ACC112 (cell line): Measurements from ENCODE around the gene ARMH1.
"Not testable (repeated sequence)": the region's sequence is repeated elsewhere in the genome, so short reads cannot be mapped to it uniquely, and the experiment has no call there.

Experiments
- H2AFZ ChIP-seq: fragments of 200-600 bp; sonication (generic); one replicate; pipeline ENCODE4 v1.6.0; 2017; ENCODE audit warnings: antibody characterized with exemption, low read length; ENCODE audit not compliant: unreplicated experiment
- H3K27ac ChIP-seq: fragments of 200-600 bp; sonication (generic); 2 replicates; pipeline ENCODE4 v1.5.1; 2014; ENCODE audit warnings: low read depth, mild to moderate bottlenecking, antibody characterized with exemption, low read length, moderate library complexity
- H3K27me3 ChIP-seq: fragments of 200-600 bp; sonication (generic); 2 replicates; pipeline ENCODE4 v1.6.1; 2014; ENCODE audit warnings: mild to moderate bottlenecking, antibody characterized with exemption, low read length, moderate library complexity, mixed read lengths; ENCODE audit not compliant: insufficient read depth
- H3K36me3 ChIP-seq: fragments of 200-600 bp; sonication (generic); 2 replicates; pipeline ENCODE4 v1.6.1; 2016; ENCODE audit warnings: mild to moderate bottlenecking, antibody characterized with exemption, low read length, moderate library complexity, mixed read lengths; ENCODE audit not compliant: insufficient read depth
- H3K4me1 ChIP-seq: fragments of 200-600 bp; sonication (generic); one replicate; pipeline ENCODE4 v1.6.1; 2016; ENCODE audit warnings: low read length, mixed read lengths; ENCODE audit not compliant: insufficient read depth, unreplicated experiment, control insufficient read depth
- H3K4me3 ChIP-seq: fragments of 200-600 bp; sonication (generic); 2 replicates; pipeline ENCODE4 v1.5.1; 2014; ENCODE audit warnings: mild to moderate bottlenecking, low read depth, low read length
- H3K79me2 ChIP-seq: fragments of 200-600 bp; sonication (generic); one replicate; pipeline ENCODE4 v1.6.0; 2016; ENCODE audit warnings: low read length; ENCODE audit not compliant: control insufficient read depth, unreplicated experiment, insufficient read depth

Gene ARMH1

DNA sequence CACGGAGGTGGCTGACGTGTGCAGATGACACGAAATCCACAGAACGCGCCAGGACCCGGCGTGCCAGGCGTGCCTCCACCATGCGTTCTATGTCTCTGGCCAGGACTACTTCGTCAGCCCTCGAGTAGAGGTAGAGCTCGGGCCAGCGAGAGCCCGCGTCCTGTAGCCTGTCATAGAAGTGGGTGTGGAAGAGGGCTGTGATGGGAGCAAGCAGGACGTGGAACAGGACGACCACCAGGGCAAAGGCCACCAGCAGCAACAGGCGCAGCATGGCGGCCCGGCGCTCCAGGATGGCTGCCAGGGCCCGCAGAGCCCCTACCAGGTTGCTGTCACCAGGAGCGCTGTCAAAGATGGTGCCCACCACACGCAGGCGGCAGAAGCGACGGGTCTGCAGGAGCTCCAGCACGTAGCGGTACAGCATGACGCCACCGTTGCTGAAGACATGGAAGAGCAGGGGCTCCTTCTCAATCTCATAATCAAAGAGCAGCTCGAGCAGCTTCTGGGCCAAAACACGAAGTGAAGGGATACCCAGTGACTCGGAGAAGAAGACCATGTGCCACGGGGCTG, 19.8 kb upstream of the ARMH1 start:
- Histone ChIP-seq H2AFZ (no peak overlapping the region), H3K36me3 (no peaks in the 10 kb centered on the region), H3K27ac (no peak overlapping the region)

DNA sequence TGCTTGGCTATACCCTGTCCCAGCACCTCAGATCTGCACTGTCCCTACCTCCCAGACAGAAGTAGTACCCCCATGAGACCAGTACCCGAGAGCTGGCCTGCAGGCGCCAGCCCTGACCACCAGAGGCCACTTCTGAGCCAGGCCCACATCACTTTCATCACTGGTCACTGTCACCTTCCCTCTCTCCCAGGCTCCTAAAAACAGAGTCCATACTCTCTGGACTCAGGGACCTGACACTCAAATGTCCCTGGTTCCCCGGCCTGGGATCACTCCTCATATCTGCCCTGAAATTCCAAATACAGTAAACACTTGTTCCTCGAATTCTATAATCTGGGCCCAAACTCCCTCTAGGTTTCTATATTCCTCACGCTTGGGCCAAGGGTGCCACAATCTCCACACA, 18.9 kb upstream of the ARMH1 start:
- H3K4me1 ChIP-seq: no peaks in the 10 kb centered on the region
- H2AFZ ChIP-seq: no peak overlapping the region
- H3K4me3 ChIP-seq: no peak overlapping the region
- no peaks in the 10 kb centered on the region for H3K79me2 ChIP-seq
- no peak overlapping the region for H3K27ac ChIP-seq
- no peaks in the 10 kb centered on the region for H3K36me3 ChIP-seq
- H3K27me3 ChIP-seq: no peaks in the 10 kb centered on the region

More for the DNA sequence above, 19.8 kb upstream of the ARMH1 start:
- no peak overlapping the region for H3K4me3 ChIP-seq
- no peaks in the 10 kb centered on the region for H3K4me1 ChIP-seq
- H3K27me3 ChIP-seq: no peaks in the 10 kb centered on the region
- no peaks in the 10 kb centered on the region for H3K79me2 ChIP-seq

DNA sequence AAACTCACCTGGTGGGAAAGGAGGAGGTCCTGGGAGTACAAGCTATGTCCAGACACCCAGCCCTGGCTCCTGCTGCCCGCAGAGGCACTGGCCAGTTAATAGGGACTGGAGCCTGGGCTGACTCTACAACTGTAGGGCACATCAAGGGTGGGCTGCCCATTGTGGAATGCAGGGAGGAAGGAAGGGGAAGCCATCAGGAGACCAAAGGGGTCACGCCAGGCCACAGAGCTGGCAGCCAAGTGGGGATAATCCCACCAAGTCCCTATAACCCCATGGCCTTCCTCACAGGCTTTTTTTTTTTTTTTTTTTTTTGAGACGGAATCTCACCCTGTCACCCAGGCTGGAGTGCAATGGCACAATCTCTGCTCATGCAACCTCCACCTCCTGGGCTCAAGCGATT, 14.9 kb upstream of the ARMH1 start:
- H3K4me3 ChIP-seq: no peak overlapping the region
- H3K27ac ChIP-seq: no peak overlapping the region

DNA sequence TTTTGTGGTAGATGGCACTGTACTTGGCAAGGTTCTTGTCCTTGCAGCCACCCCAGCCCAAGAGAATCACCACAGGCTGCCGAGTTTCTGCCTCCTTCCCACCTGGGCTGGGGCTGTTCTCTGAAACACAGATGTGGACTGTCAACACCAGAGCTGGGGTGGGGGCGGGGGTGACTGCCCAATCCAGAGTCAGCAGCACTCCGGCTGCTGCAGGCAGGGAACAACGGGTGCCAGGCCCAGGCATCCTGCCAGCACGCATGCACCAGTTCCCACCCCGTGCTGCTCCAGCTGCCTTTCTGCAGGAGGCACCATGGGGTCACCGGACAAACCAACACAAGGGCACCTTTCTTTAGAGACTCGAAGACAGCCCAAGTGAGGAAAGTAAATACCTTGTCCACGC, 14.3 kb upstream of the ARMH1 start:
- no peaks in the 10 kb centered on the region for H3K4me1 ChIP-seq
- no peaks in the 10 kb centered on the region for H3K36me3 ChIP-seq
- H3K27ac ChIP-seq: no peak overlapping the region
- no peaks in the 10 kb centered on the region for H3K79me2 ChIP-seq
- no peaks in the 10 kb centered on the region for H3K27me3 ChIP-seq
- no peak overlapping the region for H2AFZ ChIP-seq
- no peak overlapping the region for H3K4me3 ChIP-seq

More for the DNA sequence above, 14.9 kb upstream of the ARMH1 start:
- Histone ChIP-seq H3K79me2 (no peaks in the 10 kb centered on the region), H3K36me3 (no peaks in the 10 kb centered on the region), H2AFZ (no peak overlapping the region), H3K4me1 (no peaks in the 10 kb centered on the region), H3K27me3 (no peaks in the 10 kb centered on the region)

DNA sequence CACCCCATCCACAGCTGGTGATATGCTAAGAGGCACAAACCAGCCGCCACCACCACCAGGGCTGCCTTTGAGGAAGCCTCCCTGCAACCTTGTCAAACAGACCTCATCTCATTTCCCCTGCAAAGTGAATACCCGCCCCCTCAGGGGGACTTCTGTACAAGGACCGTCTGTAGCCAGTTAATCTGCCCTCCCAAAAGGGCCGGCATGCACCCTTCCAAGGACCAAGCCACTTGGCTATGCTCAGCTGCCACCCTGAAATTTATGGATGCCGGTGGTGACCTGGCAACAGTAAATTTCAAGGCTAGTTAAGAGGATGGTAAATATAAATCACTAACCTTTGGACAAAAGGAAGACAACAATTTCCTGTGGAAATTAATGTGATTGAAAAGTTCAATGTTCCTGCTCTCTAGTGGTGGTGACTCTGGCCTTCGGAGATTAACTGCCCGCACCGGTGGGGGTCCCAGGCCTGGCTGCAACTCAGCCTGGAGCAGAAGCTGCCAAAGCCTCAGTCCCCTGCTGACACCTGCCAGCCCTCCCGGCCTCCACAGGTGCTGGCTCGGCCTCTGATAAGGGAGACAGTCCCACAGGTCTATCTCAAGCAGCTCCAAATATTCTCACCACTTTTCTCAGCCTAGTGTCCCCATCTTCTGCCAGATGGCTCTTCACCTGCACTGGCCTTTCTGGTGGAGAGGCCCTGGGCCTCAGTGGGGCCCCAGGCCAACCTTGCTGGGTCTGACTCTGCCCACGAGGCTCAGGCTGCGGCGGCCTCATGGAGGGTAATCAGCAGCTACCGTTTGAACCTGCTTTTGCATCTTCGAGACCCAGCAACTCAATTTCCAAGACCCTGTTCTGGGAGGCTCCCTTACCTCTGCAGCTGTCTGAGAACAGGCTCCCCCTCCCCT, 12.5 kb upstream of the ARMH1 start:
- no peak overlapping the region for H3K27ac ChIP-seq
- H3K79me2 ChIP-seq: no peaks in the 10 kb centered on the region
- H3K27me3 ChIP-seq: no peaks in the 10 kb centered on the region
- no peak overlapping the region for H3K4me3 ChIP-seq
- H3K36me3 ChIP-seq: no peaks in the 10 kb centered on the region
- no peak overlapping the region for H2AFZ ChIP-seq
- no peaks in the 10 kb centered on the region for H3K4me1 ChIP-seq

DNA sequence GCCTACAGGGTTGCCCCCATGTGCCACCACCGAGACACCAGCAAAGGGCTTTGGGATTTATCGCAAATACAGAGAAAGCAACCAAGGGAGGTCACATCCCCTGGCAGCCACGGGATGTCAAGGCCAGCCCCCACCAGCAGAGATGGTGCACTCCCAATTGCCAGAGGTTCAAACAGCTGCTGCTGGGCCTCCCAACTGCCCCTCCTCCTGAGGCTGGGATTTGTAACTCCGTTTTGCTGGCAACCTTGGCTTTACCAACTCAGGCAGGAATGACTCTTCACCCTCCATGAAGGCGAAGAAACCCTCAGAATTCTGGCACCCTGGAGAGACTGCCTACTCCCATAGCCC, 11.9 kb upstream of the ARMH1 start:
- no peaks in the 10 kb centered on the region for H3K79me2 ChIP-seq
- H3K4me1 ChIP-seq: no peaks in the 10 kb centered on the region
- H2AFZ ChIP-seq: no peak overlapping the region
- no peak overlapping the region for H3K4me3 ChIP-seq
- H3K27me3 ChIP-seq: no peaks in the 10 kb centered on the region
- no peaks in the 10 kb centered on the region for H3K36me3 ChIP-seq
- H3K27ac ChIP-seq: no peak overlapping the region

DNA sequence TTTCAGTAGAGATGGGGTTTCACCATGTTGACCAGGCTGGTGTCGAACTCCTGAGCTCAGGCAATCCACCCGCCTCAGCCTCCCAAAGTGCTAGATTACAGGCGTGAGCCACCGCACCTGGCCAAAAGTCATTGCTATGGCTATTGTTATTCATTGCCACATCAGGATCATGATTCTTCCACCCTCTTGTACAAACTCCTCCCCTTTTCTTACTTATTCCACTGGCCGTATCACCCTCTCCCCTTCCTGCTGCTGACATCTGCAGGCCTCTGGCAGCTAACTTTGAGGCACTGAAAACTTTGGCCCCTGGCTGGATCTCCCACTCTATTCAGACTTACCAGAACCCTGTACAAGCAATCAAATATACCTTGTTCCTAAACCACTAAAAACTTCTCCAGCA, 11.1 kb upstream of the ARMH1 start:
- Histone ChIP-seq H3K27me3 (no peaks in the 10 kb centered on the region), H2AFZ (no peak overlapping the region), H3K27ac (no peak overlapping the region), H3K79me2 (no peaks in the 10 kb centered on the region), H3K4me3 (no peak overlapping the region), H3K36me3 (no peaks in the 10 kb centered on the region), H3K4me1 (no peaks in the 10 kb centered on the region)

DNA sequence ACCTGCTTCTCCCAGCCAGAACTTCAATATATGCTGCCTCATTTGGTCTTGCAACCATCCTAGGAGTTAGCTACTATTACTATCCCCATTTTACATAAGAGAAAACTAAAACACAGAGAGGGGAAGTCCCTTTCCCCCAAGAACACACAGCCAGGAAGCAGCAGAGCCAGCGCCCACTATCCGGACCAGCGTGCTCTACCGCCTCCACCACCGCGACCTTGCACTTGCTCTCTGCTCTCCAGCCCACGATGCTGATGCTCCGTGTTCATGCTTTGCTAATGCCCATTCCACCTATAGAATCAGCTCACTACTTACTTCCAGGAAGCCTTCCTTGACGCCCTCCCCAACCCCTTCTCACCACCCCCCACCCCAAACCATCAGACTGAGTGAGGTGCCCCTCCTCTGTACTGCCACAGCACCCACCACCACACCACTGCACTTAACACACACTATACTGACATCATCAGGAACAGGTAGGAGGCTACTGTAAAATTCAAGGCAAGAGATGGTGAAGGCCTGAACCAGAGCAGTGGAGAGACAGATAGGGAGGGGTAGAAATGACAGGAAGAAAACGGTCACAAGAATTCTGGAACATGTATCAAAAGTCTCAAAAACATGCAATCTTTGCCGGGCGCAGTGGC, 9.7 kb upstream of the ARMH1 start:
- Histone ChIP-seq H3K4me3 (no peak overlapping the region), H3K4me1 (no peaks in the 10 kb centered on the region), H3K79me2 (no peaks in the 10 kb centered on the region), H3K27ac (no peak overlapping the region), H2AFZ (no peak overlapping the region), H3K27me3 (no peaks in the 10 kb centered on the region), H3K36me3 (no peaks in the 10 kb centered on the region)

DNA sequence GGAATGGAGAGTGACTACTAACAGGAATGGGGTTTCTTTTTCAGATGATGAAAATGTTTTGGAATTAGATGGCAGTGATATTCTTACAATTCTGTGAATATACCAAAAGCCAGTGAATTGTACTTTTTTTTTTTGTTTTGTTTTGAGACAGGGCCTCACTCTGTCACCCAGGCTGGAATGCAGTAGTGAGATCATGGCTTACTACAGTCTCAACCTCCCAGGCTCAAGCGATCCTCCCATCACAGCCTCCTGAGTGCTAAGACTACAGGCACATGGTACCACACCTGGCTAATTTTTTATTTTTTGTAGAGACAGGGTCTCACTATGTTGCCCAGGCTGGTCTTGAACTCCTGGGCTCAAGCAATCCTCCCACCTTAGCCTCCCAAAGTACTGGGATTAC, 7.8 kb upstream of the ARMH1 start:
- H3K4me3 ChIP-seq, H3K27ac ChIP-seq, H3K36me3 ChIP-seq, H3K4me1 ChIP-seq, H3K27me3 ChIP-seq, H3K79me2 ChIP-seq, H2AFZ ChIP-seq: not testable (repeated sequence)

DNA sequence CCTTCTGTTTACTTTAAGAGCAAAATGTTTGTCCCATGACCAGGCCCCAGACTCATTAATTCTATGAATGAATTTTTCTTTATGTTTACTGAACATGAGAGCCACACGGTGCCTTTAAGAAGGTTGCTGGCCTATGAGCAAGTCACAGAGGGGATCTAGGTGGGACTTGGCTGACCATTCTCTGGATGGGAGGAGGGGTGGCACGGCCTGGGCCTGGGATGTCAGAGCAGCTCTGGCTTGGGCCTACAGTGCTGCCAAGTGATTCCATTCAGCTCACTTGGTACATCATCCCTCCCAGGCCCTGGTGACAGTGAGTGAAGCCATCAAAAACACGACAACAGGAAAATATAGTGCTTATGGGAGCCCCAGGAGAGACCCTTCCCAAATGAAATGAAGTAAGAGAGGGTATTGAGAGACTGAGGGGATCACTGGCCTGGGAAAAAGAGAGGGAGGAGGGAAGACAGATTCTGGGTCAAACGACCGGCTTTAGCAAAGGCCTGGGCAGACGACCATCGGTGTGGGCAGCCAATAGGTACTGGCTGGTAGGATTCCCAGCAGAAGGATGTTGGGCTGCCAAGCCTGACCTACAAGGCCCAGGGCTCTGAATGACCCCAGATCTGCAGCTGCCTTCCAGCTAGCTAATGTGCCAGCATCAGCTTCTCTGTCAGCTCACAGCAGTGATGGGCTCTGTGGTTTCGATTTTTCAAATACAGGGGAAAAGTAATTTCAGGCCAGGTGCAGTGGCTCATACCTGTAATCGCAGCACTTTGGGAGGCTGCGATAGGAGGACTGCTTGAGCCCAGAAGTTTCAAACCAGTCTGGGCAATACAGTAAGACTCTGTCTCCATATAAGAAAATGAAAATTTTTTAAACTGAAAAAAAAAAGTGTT, 3.5 kb upstream of the ARMH1 start:
- Histone ChIP-seq H3K4me3 (no peak overlapping the region), H3K4me1 (peaks cover 22% of the 10 kb centered on the region), H3K27me3 (no peaks in the 10 kb centered on the region), H3K27ac (no peak overlapping the region), H2AFZ (no peak overlapping the region), H3K36me3 (no peaks in the 10 kb centered on the region), H3K79me2 (no peaks in the 10 kb centered on the region)
